K562 (cell line): ENCODE measurements around the gene IFT52. TPM values are rescaled to one million over a fixed set of nuclear protein-coding genes. Genes with fewer than 3 reads are reported as not detected.

ENCODE experiments used
- CHCHD3 ChIP-seq: fragments of 250-450 bp; sonication (Bioruptor Pico); IDR thresholded peaks from 2 replicates; pipeline ENCODE4 v2.1.2; 2022; ENCODE audit warnings: mild to moderate bottlenecking
- CTBP1 ChIP-seq: fragments of 450-650 bp; IDR thresholded peaks from 2 replicates; pipeline ENCODE4 v1.6.1; 2016; ENCODE audit warnings: borderline replicate concordance
- E2F6 ChIP-seq, 2 experiments: IDR thresholded peaks; 2 replicates each; pipeline ENCODE4 v1.6.1; 2011; ENCODE audit warnings: borderline replicate concordance in 1 of 2, control low read depth in 1 of 2, low read depth in 1 of 2, low read length in 1 of 2, mild to moderate bottlenecking in 1 of 2, mixed read lengths in 1 of 2, moderate library complexity in 1 of 2; ENCODE audit not compliant: insufficient read depth in 1 of 2, insufficient read length in 1 of 2, poor library complexity in 1 of 2, severe bottlenecking in 1 of 2; ENCODE audit errors: extremely low read depth in 1 of 2
- GTF2E2 ChIP-seq: fragments of 200-800 bp; sonication (Bioruptor generic); IDR thresholded peaks from 2 replicates; pipeline ENCODE4 v1.6.1; 2016; ENCODE audit warnings: missing genetic modification characterization, missing compliant biosample characterization
- MIER1 ChIP-seq: fragments of 450-650 bp; IDR thresholded peaks from 2 replicates; pipeline ENCODE4 v1.6.1; 2016; ENCODE audit warnings: antibody characterized with exemption, mild to moderate bottlenecking, low read depth
- MTA1 ChIP-seq: fragments of 450-650 bp; IDR thresholded peaks from 2 replicates; pipeline ENCODE4 v1.6.1; 2017; ENCODE audit warnings: borderline replicate concordance
- MTF1 ChIP-seq: fragments of 250-450 bp; sonication (Bioruptor Pico); IDR thresholded peaks from 2 replicates; pipeline ENCODE4 v1.9.0; 2021; ENCODE audit warnings: moderate library complexity, mild to moderate bottlenecking, inconsistent platforms, borderline replicate concordance
- NFATC3 ChIP-seq: fragments of 450-650 bp; IDR thresholded peaks from 2 replicates; pipeline ENCODE4 v1.6.1; 2017; ENCODE audit warnings: mild to moderate bottlenecking
- PKNOX1 ChIP-seq: fragments of 450-650 bp; IDR thresholded peaks from 2 replicates; pipeline ENCODE4 v1.6.1; 2016
- POLR2B ChIP-seq: fragments of 450-650 bp; IDR thresholded peaks from 2 replicates; pipeline ENCODE4 v1.6.1; 2018; ENCODE audit warnings: low read depth; ENCODE audit not compliant: partially characterized antibody
- SAFB2 ChIP-seq: fragments of 200-400 bp; formaldehyde crosslinking; IDR thresholded peaks from 2 replicates; pipeline ENCODE4 v1.6.1; 2018; ENCODE audit warnings: borderline replicate concordance, low read length, low read depth, moderate library complexity; ENCODE audit not compliant: severe bottlenecking
- SIX5 ChIP-seq, 2 experiments: IDR thresholded peaks; 2 replicates each; pipeline ENCODE4 v1.6.1; 2011; ENCODE audit warnings: low read length in 2 of 2, borderline replicate concordance in 1 of 2, low read depth in 1 of 2, mild to moderate bottlenecking in 1 of 2, moderate library complexity in 1 of 2; ENCODE audit not compliant: insufficient read depth in 1 of 2
- SREBF2 ChIP-seq: sonication (generic); formaldehyde crosslinking; IDR thresholded peaks from 2 replicates; pipeline ENCODE4 v1.4.0; 2020; ENCODE audit warnings: mild to moderate bottlenecking, missing genetic modification reagents
- ZHX1 ChIP-seq: fragments of 150-350 bp; conservative IDR thresholded peaks from 2 replicates; pipeline ENCODE4 v1.6.1; 2014; ENCODE audit warnings: low read length
- ZNF140 ChIP-seq: fragments of 250-450 bp; sonication (Bioruptor Pico); IDR thresholded peaks from 2 replicates; pipeline ENCODE4 v1.8.0; 2021; ENCODE audit warnings: moderate library complexity, mild to moderate bottlenecking, inconsistent platforms
- ZNF395 ChIP-seq: fragments of 200-800 bp; sonication (Bioruptor generic); IDR thresholded peaks from 2 replicates; pipeline ENCODE4 v1.6.1; 2017; ENCODE audit warnings: missing genetic modification characterization, missing compliant biosample characterization
- ZNF398 ChIP-seq: fragments of 250-450 bp; sonication (Bioruptor Pico); IDR thresholded peaks from 2 replicates; pipeline ENCODE4 v1.8.0; 2021; ENCODE audit warnings: moderate library complexity, mild to moderate bottlenecking, inconsistent platforms
- ZNF696 ChIP-seq: fragments of 250-450 bp; sonication (Bioruptor Pico); conservative IDR thresholded peaks from 2 replicates; pipeline ENCODE4 v1.4.0; 2020; ENCODE audit warnings: mild to moderate bottlenecking, moderate library complexity
- polyA plus RNA-seq, 8 experiments: library from polyadenylated mRNA; depleted of rRNA in 4 of 8; stranded (reverse) in 5 of 8; unstranded in 3 of 8; fragments of >200 nt; fragmentation: Nextera tagmentation in 2 of 8; fragmentation: Illumina TruSeq in 1 of 8; extraction: Ambion mirVana in 2 of 8; extraction: Trizol in 1 of 8; gene quantifications; 2 replicates each; pipeline versions ENCODE4 v1.2.1 to v1.2.3, GENCODE V29; 2011 to 2014; ENCODE audit warnings: inconsistent platforms in 1 of 8, missing spikeins in 1 of 8
- total RNA-seq, 7 experiments: library from RNA; depleted of rRNA in 6 of 7; stranded (reverse); fragments of >200 nt in 6 of 7; fragmentation: Illumina TruSeq in 2 of 7; extraction: Trizol in 2 of 7; gene quantifications; 2 replicates each; pipeline versions ENCODE4 v1.2.1 to v1.2.3, GENCODE V29; 2011 to 2021; ENCODE audit warnings: low replicate concordance in 1 of 7

The IFT52 gene
- total and polyA plus RNA-seq, 9 of the 15 experiments (the other 6 are each of a cell fraction or from before 2014, with no cell fraction given) = 11.0 to 31.4 (median 20.4) TPM

GRCh38 chr20:43590392-43591303 is at the start of gene IFT52 (continued):
- TF ChIP-seq ZNF398 (no peak), E2F6 (IDR thresholded peaks at IDR 0.05; ENCODE audit: borderline replicate concordance in 1 of 2, extremely low read depth in 1 of 2, insufficient read depth in 1 of 2, insufficient read length in 1 of 2, low read depth in 1 of 2, low read length in 1 of 2, poor library complexity in 1 of 2, severe bottlenecking in 1 of 2) (no peak), MTF1 (CRISPR knock-in tag) (no peak), SREBF2 (CRISPR knock-in tag) (no peak), ZHX1 (no peak), SAFB2 (no peak), SIX5 (IDR thresholded peaks at IDR 0.05; ENCODE audit: borderline replicate concordance in 1 of 2, insufficient read depth in 1 of 2, low read depth in 1 of 2, low read length in 2 of 2) (peak; percentile 15 to 32; a peak in 1 of 4 replicates), GTF2E2 (tag) (no peak), MIER1 (no peak), CTBP1 (peak; percentile 93), ZNF140 (CRISPR knock-in tag) (no peak), PKNOX1 (peak; percentile 82), POLR2B (no peak), ZNF395 (CRISPR knock-in tag) (no peak), CHCHD3 (CRISPR knock-in tag) (no peak), ZNF696 (CRISPR knock-in tag) (no peak), MTA1 (no peak), NFATC3 (no peak)
